GM21717 (cell line): Measurements from ENCODE around the gene CLCF1.

Source experiments
- ATAC-seq: cut with Tn5 transposase; IDR thresholded peaks from one replicate; pipeline ENCODE4 v1.9.1; 2021; ENCODE audit warnings: mild to moderate bottlenecking, moderate library complexity; ENCODE audit not compliant: unreplicated experiment

CLCF1 gene

DNA sequence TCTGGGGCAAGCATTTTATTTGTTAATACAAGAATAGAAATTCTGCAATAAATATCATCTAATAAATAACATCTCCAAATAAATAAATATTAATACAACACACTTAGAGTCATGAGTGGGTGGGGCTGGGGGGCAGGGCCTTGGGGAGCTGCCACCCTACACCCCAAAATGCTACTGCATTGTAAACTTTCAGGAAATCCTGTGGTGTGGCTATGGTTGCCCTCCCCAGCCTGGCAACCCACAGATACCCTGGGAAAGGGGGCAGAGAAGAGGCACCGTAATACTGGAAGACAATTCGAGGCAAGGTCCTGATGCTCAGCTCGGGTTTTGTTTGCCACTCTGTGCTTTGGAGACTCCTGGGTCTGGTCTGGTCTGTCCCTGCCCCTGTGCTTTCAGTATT lies 9.2 kb downstream of the CLCF1 start:
- no peak for ATAC-seq

DNA sequence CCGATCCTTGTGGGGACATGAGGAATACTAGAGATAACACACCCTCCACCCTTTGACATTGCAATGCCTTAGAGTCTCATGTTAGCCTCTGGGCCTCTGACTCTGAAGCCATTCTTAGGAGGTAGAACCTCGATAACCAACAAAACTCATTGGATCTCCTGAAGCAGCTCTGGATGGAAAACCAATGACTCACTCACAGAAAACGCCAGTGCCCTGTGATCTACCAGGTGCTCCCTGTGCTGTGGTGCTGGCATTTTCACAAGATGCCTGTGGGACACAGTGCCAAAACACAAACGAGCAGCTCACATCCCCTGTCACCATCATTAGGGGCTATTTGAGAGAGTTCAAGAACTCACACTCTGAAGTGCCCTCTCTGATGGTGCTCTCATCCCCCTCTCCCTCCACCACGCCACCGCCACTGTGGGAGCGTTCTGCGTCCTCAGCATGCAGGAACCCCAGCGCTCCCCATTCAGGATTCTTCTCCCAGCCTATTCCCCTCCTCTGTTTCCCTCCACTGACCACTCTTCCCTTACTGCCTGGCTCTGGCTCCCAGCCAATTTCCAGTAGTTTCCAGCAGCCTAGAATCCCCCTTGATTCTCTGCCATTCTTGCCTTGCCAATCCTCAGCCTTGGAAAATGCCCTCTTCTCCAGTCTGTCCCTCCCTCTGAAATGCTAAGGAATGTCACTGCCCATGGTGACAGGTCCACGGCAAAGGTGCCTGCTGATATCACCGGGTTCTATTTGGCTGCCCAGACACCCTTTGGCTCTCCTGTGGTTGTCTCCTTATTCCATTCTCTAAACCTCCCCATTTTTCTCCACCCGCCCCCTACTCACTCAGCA lies 15.3 kb downstream of the CLCF1 start:
- ATAC-seq: no peak

DNA sequence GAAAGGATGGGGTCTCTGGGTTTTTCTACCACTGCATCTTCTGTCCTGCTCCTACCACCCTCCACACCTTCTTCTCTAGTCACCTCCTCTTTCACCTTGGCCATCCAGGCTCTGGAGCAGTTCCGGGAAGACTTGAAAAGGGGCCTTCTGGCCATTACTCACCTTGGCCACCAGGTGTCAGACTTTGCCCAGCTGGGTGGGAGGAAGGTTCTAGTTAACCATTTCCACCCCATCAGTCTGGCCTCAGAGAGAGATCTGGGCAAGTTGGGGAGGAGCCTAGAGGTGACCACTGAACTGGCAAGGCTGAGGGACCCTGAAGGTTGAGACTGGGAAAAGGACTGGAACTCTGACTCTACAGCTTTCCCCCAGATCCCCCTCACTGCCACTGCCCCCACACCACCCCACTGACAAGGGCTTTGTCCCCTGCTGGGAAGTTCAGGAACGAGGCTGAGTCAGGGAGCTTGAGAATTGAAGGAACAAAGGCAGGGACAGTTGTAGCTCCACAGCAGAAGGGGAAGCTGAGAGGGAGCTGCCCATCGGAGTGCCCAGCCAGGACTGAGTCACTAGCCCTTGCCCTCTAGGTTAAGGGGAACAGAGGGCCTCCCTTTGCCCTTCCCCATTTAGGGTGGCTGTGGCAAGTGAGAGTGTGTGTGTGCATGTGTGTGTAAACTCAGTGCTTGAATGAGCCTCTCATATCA lies 16.4 kb downstream of the CLCF1 start:
- ATAC-seq: no peak

DNA sequence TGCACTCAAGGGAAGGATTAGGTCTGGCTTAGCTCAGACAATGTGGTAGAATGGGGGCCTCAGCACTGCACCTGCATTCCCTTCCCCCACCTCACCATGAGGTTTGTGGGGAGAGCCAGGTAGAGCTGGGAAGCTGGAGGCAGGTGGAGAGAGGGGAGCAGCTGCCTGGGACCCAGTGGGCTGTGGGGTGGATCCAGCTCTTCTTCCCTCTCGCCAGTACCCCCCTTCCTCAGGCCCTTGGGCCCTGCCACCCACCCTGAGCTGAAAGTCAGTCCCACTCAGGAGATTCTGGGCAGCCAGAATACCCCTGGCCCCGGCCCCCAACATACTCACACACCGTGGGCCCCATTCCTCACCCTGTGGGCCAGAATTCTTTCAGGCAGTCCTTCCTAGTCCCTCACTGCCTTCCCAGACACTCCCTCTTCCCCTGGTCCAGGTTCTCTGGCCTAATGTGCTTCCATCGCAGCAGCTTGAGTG lies 17.0 kb downstream of the CLCF1 start:
- no peak for ATAC-seq

DNA sequence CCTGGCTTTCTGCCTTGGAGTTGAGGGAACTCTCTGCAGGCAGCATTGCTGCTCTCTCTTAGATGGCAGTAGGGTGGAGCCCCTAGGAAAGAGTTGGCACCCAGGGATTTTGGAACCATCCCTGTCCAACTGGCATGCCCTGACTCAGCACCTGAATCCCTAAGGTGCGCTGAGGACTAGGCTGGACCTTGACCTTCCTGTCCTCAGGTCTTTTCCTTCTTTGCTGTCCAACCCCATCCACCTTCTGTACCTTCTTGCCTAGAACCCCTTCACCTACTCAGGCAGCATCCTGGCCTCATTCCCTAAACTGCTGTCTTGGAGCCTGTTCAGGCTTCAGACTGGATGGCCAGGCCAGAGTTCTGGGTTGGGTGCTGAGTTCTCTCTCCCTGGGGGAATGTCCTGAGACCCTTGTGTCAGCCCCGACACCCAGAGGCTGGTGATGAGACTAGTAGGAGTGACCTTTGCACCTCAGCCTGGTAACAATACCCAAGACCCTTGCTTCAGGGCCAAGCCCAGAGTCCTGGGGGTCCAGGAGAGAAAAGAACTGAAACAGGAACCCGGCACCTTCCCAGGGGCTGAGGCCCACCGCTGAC lies 17.5 kb downstream of the CLCF1 start:
- no peak for ATAC-seq

DNA sequence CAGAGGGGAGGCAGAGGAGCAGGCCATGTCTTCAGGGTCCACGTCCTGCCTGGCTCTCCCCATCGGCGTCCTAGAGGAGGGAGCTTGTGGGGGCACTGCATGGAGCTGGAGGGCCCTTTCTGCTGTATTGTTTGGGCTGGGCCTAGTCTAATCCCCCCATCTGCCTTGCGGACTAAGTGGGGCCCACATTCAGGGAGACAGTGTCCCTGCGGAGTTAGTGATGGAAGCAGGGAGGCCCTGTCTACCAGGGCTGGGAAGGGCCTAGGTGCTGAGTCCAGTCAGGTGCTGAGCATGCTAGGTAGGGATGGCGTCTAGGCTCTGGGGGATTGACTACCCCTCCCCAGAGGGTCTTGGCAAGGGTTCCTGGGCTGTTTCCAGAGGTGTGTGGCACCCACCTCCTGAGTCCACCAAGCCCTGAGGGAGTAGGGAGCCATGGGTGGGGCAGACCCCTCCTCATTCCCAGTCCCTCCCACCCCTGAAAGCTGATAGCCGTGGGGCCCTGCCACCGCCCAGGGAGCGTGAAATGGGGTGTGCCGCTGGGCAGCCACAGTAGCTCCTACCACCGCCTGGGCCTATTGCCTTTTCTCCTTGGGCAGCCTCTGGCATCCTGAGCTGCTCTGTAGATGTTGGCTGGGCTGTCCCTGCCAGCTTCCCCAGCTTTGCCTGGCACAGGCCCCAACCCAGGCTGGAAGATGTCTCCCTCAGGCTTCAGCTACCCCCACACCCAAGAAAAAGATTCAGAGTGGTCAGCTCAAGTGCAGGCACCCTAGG lies 18.2 kb downstream of the CLCF1 start:
- ATAC-seq: no peak

DNA sequence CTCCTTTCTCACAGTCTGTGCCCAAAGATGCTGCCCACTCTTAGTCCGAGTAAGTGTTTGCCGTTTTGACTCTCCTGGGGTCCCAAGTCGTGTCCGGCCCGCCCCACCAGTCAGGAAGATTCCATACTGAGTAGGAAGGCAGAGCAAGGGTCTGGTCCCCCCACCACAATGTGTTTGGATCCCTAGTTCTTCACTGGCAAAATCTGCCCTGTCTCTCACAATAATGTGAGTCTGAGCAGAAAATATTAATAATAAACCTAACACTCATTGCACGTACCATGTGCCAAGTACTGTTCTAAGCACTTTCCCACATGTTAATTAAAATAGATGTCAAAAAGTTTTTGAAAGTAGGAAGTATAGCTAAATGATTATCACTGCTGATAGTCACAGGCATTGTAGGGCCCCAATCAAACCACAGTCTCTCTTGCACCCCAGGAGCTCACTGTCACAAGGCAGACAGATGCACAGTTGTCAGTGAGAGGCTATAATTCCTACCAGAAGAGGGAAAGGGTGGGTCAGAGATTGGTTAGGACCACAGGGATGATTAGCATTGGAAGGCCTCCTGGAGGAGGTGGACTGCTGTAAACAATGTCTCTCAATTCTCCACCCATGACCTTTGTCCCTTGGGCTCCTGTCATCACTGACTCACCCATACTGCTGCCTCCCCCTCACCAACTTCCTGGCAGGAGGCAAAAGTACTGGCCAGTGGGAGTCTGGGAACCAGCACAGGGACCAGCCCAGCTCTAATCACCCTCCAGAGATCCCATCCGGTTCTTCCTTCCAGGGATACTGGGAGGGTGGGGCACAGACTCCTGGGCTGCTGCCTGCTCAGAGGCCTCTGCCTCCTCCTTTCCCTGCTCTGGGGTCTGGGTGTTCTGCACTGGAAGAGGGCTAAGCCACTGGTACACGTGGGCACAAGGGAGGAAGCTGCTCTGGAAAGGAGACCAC lies 19.0 kb downstream of the CLCF1 start:
- ATAC-seq: no peak

DNA sequence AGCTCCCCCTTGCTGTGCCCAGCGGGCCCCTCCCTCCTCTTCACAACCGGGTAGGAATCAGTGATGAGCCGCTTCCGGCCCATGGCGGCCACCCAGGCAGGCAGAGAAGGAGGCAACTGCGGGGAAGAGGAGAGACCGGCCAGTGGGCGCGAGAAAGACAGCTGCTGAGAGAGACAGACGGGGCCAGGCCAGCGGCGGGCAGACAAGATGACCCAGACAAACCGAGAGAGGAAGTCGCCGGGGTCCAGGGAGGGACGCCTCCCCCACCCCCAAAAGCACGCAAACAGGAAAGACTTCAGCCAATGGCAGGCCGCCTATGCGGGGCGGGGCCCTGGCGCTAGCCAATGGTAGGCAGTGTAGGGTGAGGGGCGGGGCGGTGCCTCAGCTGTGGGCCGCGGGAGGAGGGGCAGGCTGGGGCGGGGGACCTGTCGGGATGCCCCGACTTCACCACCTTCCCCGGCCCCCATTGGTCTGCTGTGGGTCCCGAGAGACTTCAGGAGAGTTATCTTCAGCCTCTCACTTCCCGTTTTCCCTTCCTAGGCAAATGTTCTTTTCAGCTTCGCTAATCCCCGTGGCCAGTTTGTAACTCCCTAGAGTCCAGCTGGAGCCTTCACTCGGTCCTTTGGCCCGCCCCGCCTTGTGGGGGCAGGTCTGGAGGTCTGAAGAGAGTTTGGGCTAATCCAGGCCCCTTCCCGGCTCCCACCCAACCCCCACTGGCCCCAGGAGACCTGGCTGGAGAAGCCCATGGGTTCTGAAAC lies 19.9 kb downstream of the CLCF1 start, which contains the start of gene POLD4:
TSS of gene POLD4 (minus strand) at position 230 of the 758 bp plus-strand sequence. CDS start at position 83, 147 bp downstream.
- peak; percentile 64 for ATAC-seq

DNA sequence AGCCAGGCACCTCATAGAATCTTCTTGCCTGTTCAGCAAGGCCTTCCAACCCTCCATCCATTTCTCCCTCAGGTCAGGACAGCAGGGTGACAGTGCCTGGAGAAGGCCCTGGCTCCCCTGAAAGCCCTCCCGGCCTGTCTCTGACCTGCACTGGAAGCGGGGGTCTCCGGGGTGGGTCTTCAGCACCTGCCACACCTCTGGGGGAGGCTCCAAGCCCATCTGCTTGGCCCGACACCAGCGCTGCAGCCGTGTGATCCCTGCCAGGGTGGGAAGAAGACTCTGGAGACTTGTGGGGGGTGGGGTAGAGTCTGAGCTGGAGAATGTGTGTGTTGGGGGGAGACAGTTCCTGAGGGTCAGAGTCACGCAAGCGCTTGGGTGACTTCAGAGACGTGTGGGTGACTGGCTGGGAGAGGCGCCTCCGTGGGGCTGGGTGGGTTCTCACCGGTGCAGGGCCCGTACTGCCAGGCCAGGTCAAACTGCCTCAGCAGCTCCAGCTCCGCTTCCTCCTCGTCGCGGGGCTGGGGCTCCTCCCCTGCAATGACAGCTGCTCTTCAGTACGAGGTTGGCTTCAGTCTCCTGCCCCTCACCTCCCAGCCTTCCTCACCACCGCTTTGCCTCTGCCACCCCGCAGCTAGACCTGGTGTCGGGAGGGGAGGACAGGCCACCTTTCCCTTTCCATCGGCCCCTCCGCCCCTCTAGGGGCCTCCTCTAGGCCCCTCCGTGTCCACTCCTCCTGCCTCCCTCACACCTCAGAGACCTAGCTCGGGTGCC lies 20.7 kb downstream of the CLCF1 start:
- ATAC-seq: peak; percentile 8

DNA sequence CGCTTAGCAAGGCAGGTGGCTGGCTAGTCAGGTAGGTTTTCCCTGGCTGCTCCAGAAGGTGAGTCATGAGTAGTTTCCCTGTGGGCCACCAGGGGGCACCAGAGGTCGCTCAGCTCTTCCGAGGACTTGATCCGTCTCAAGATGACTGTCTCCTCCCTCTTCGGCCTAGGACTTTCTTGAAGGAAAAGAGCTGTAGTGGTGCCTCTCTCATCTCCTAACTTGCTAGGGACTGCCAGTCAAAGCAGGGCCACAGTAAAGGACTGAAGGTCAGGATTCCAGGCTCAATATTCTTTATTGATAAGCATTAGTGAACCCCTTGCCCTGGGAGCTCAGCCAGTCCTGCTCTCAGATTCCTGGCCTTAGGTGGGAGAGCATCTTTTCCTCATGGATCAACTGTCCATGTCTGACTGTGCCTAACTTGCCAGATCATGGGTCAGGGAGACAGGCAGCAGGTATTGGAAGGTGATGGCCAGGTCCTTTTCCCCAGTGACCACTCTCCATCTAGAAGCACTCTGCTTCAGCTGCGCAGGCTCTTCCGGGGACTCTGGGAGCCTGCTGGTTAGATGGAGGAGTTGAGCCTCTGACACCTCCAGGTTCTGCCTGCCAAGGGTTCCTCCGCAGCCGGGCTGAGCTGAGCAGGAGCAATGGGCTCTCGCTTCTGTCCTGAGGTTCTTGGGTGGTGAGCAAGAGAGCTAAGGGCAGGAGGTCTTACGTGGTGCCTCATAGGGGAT lies 22.0 kb downstream of the CLCF1 start:
- ATAC-seq: no peak

DNA sequence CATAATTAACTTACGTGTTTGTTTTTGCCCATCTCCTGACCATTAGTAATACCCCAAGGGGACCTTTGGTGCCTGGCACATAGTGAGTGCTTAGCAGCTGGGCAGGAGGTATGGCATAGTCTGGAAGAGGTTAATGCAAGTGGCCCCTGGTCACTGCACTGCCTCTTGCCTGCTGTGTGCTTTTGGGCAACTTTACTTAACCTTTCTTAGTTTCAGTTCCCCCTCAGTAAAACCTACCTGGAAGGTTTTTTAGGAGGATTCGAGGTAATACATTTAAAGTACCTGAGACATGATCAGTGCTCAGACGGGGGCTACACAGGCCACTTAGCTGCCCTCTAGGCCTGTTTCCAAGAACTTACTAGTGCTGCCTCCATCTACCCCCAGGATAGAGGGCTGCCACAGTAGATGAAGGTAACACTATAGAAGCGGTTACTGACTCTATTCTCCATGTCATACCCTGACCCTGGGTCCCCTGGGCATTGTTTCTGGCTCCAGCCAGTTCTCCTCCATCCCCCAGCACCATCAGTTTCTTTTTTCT lies 23.4 kb downstream of the CLCF1 start:
- ATAC-seq: no peak

DNA sequence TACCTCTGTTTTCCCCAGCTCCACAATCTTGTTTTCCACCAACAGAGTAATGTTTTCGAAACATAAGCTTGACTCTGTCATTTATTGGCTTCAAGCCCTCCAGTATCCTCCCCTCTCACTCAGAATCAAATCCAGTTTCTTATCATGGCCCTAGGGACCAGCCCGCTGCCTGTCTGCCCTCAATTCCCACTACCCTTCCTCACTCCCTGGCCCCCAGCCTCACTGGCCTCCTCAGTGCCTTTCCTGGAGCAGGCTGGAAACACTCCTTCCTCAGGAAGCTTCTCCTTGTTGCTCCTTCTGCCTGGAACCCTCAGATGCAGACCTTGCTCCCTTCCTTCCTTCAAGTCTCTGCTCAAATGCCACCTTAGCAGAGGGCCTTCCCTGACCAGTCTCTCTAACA lies 23.9 kb downstream of the CLCF1 start:
- ATAC-seq: no peak

DNA sequence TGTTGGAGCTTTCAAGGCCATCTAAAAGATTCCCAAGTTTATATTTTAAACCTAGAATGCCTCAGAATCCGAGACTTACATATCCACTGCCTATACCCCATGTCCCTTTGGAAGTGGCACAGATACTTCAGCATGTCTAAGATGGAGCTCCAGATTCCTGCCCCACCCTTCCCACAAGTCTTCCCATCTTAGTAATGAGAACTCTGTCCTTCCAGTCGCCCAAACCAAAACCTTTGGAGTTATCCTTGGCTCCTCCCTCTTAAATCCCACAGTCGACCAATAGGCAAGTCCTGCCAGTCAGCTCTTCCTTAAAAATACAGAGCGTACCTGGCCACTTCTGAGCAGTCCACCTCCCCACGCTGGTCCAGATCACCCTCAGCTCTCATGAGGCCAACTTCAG lies 24.4 kb downstream of the CLCF1 start:
- ATAC-seq: no peak

DNA sequence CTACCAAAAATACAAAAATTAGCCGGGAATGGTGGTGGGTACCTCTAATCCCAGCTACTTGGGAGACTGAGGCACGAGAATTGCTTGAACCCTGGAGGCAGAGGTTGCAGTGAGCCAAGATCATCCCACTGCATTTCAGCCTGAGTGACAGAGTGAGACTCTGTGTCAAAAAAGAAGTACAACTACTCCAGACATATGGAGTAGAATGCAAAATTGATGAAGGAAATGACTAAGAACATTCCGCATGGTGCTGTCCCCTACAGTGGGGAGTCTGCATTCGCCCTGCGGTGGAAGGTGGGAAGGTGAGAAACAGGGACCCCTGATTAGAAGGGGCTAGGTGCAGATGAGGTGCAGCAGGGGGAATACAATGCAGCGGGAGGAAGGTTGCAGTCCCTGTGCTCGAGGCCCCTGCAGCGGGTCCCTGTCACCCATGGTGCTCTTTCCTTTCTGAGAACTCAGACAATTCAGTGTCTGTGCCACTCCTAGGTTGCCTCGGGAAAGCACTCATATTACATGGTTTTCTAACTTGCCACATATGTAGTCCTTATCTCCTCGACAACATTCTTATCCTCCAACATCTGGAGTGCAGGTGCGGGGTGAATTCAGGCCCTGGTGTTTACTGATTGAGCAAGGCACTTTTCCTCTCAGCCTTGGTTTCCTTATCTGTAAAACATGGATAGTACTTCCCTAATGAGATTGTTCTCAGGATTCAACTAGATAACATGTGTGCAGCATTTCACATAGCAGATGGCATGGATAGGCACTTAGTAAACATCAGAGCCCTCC lies 25.2 kb downstream of the CLCF1 start:
- ATAC-seq: no peak

DNA sequence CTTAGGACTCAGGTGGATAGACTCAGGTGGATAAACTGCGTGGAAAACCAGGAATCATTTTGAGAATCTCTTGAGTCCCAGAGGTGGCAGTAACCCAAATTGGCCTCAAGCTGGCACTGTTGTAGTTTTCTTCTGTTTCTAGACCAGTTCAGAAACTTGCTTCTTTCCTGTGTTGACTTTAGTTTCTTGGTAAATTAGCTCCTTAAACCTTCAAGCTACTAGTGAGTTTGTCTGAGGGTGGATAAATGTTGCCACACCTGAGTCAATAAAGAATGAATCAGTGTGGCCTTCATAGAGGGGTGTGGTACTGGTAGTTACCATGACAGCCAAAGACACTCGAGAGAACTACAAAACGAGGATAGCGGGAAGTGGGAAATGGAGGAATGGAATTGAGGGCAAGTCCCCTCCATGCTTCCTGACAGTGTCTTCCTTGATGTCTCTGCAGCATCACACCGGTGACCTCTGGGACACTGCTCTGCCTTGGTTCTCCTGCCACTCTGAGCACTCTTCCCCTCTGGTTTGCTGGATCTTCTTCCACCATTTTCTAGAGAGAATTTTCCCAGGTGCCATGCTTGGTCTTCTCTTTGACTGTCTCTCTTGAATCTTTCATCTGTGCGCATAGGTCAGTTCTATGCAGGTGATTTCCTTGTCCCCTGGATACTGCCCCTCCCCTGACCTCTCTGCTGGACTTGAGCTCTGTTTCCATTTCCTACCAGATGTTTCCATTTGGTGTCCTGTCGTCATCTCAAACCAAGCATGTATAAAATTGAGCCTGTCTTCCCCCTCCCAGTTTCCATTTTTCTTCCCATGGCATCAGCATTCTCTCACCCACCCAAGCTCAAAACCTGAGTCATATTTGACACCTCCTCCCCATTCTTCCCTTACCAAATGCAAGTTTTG lies 27.2 kb downstream of the CLCF1 start:
- no peak for ATAC-seq
